Activated CD4-positive, alpha-beta T cell treated with anti-CD3 and anti-CD28 coated beads for 36 hours (primary cell): ENCODE data around the gene MUC5B. TPM values are rescaled to one million over a fixed set of nuclear protein-coding genes. Genes with fewer than 3 reads are reported as not detected.

Experiments
- ATAC-seq: fragments of 200-7000 bp; cut with Tn5 transposase; one replicate; pipeline ENCODE4 v1.10.0; 2021; ENCODE audit warnings: mild to moderate bottlenecking, moderate library complexity
- CTCF ChIA-PET: fragments of 350-600 bp; sonication (Branson Sonifier 250); formaldehyde crosslinking; loops from one replicate; lab custom pipeline; 2021; ENCODE audit warnings: antibody characterized with exemption; lab: Charles Lee
- POLR2A ChIA-PET: fragments of 350-600 bp; sonication (Branson Sonifier 250); formaldehyde crosslinking; loops from one replicate; lab custom pipeline; 2021; ENCODE audit warnings: antibody characterized with exemption, inconsistent platforms; lab: Charles Lee
- DNase-seq: peaks from one replicate; pipeline ENCODE4 v3.0.0-alpha.2; 2020
- H3K27ac Mint-ChIP-seq: one replicate; pipeline ENCODE4 v1.8.0; 2021; ENCODE audit warnings: mixed read lengths
- H3K27me3 Mint-ChIP-seq: one replicate; pipeline ENCODE4 v1.8.0; 2021; ENCODE audit warnings: mixed read lengths
- H3K36me3 Mint-ChIP-seq: one replicate; pipeline ENCODE4 v1.8.0; 2021; ENCODE audit warnings: low read depth, mixed read lengths
- H3K4me1 Mint-ChIP-seq: one replicate; pipeline ENCODE4 v1.8.0; 2021; ENCODE audit warnings: mixed read lengths
- H3K4me3 Mint-ChIP-seq: one replicate; pipeline ENCODE4 v1.8.0; 2021; ENCODE audit warnings: mild to moderate bottlenecking, moderate library complexity, mixed read lengths
- H3K9me3 Mint-ChIP-seq: one replicate; pipeline ENCODE4 v1.8.0; 2021; ENCODE audit warnings: low read depth, mixed read lengths
- intact Hi-C, 2 experiments: fragments of 100-400 bp; cut with DNase I in 1 of 2; cut with micrococcal nuclease in 1 of 2; formaldehyde crosslinking; loops; one replicate each; pipeline versions ENCODE4 v1.14.2 to v1.15.1; 2022 to 2024; cut with DNase I, micrococcal nuclease
- total RNA-seq, 2 experiments: library from RNA; stranded (reverse); gene quantifications; one replicate each; pipeline ENCODE4 v1.2.3, GENCODE V29; 2021

MUC5B gene
- total RNA-seq, 2 experiments from 2014 or later, result not detected

DNA sequence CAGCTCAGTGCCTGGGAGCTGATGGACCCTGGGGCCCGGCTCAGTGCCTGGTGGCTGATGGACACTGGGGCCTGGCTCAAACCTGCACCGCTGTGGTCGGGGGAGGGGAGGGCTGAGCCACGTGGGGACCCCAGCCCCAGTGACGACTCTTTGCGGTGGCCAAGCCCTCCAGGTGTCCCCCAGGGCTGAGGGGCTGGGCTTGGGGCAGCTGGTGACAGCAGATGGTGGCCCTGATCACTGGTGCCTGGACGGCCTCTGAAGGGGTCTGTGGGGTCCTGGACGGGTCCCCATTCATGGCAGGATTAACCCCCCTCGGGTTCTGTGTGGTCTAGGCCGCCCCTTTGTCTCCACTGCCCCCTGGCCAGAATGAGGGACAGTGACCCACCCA is 3.4 kb upstream of the MUC5B start:
- Mint-ChIP-seq H3K36me3 (no peaks in the 10 kb centered on the region), H3K27me3 (peaks cover 3% of the 10 kb centered on the region), H3K9me3 (peaks cover 1% of the 10 kb centered on the region), H3K4me1 (no peaks in the 10 kb centered on the region), H3K27ac (no peak overlapping the region), H3K4me3 (no peak overlapping the region)
- intact Hi-C loops, result no loop called here
- ATAC-seq (no peak), DNase-seq (peak; percentile 2)
- POLR2A ChIA-PET, result no interaction called here
- CTCF ChIA-PET, result no interaction called here

DNA sequence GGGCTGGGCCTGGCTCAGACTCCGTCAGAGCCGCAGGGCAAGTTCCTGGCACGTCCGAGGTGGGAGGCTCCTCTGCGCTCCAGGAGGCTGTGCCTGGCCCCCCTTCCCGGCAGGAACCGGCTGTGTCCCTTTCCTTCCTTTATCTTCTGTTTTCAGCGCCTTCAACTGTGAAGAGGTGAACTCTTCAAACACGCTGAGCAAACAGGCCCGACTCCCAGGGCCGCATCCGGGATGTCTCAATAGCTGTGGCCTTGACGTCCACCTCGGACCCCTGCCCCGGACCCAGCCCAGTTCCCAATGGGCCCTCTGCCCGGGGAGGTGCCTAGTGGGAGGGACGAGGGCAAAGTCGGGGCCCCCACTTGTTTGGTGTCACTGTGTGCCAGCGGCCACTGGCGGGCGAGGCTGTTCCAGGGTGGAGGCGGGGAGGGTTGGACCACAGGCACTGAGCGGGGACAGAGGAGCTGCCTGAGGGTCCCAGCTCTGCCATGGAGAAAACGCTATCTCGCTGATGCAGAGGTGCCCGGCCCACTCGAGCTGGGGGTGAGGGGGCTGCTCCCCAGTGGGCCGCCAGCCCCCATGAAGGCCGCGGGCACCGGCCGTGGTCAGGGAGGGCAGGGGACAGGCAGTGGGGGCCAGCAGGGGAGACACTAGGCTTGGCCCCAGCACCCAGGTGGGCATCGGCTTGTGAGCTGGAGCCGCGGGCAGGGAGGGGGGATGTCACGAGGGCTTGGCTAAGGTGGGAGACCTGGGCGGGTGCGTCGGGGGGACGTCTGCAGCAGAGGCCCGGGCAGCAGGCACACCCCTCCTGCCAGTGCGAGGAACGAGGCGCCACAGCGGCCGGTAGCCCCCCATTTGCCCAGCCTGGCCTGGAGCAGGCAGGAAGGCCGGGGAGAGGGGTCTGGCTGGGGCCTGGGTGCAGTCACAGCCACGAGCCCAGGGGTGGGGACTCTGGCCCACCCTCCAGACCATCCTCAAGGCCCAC is 2.7 kb upstream of the MUC5B start:
- DNase-seq, result peak; percentile 1

DNA sequence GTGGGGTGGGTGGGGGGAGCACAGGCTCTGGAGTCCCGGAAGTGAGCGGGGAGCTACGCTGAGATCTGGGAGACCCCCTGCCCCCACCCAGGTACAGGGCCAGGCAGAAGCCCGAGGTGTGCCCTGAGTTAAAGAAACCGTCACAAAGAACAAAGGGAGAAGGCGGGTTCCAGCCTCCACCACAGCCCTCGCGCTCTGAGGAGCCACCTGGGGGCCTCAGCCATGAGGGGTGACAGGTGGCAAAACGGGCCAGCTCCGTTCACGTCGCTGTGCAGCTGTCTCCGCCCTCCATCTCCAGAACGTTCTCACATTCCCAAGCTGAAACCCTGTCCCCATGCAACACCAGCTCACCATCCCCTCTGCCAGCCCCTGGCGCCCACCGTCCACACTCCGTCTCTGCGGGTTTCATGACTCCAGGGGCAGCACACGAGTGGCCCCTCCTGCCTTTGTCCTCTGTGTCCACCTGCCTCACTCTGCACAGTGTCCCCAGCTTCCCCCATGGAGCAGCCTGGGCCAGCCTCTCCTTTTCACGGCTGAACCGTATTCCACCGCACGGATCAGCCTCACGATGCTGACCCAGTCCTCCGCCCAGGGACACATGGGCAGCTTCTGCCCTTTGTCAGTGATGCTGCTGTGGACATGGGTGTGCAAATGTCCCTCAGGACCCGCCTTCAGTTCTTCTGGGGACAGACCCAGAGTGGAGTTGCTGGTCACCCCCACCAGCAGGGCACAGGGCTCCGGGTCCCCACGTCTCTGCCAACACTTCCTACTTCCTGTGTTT is 1.7 kb upstream of the MUC5B start:
- peaks cover 3% of the 10 kb centered on the region for H3K27me3 Mint-ChIP-seq
- H3K4me1 Mint-ChIP-seq, result no peaks in the 10 kb centered on the region
- intact Hi-C loops, result no loop called here
- H3K36me3 Mint-ChIP-seq, result no peaks in the 10 kb centered on the region
- no peak overlapping the region for H3K27ac Mint-ChIP-seq
- H3K9me3 Mint-ChIP-seq, result no peaks in the 10 kb centered on the region
- DNase-seq, result peak; percentile 2
- POLR2A ChIA-PET, result no interaction called here
- ATAC-seq, result no peak
- no peak overlapping the region for H3K4me3 Mint-ChIP-seq
- CTCF ChIA-PET, result no interaction called here

More for the DNA sequence above, 2.7 kb upstream of the MUC5B start:
- H3K4me1 Mint-ChIP-seq, result no peaks in the 10 kb centered on the region
- intact Hi-C loops, result no loop called here
- H3K36me3 Mint-ChIP-seq, result no peaks in the 10 kb centered on the region
- H3K9me3 Mint-ChIP-seq, result no peaks in the 10 kb centered on the region
- no peak overlapping the region for H3K4me3 Mint-ChIP-seq
- no peak for ATAC-seq
- H3K27ac Mint-ChIP-seq, result no peak overlapping the region
- H3K27me3 Mint-ChIP-seq, result peaks cover 3% of the 10 kb centered on the region
- POLR2A ChIA-PET, result no interaction called here
- CTCF ChIA-PET, result no interaction called here

DNA sequence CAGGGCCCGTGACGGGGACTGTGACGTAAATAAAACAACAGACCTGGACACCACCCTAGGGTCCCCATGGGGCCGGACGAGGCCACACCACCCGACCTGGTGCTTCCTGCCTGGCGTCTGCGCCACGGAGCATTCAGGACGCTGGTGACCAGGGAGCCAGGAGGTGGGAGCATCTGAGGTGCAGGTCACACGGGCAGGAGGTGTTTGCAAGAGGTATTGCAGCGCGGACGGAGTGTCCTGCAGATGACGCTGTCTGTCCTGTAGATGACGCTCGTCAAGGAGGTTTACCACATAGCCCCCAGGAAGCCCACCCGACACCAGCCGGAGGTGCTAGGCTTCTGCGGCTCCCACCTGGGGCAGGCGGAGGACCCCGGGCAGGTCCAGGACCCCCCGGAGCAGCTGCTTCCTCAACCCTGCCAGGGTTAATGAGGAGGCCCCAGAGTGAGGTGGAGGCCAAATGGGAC is 986 bp upstream of the MUC5B start:
- DNase-seq, result peak; percentile 2
- intact Hi-C loops, result no loop called here
- Mint-ChIP-seq H3K9me3 (no peaks in the 10 kb centered on the region), H3K4me1 (no peaks in the 10 kb centered on the region), H3K27me3 (peaks cover 3% of the 10 kb centered on the region), H3K4me3 (no peak overlapping the region), H3K27ac (no peak overlapping the region), H3K36me3 (no peaks in the 10 kb centered on the region)
- ChIA-PET POLR2A (no interaction called here), CTCF (no interaction called here)
- no peak for ATAC-seq

DNA sequence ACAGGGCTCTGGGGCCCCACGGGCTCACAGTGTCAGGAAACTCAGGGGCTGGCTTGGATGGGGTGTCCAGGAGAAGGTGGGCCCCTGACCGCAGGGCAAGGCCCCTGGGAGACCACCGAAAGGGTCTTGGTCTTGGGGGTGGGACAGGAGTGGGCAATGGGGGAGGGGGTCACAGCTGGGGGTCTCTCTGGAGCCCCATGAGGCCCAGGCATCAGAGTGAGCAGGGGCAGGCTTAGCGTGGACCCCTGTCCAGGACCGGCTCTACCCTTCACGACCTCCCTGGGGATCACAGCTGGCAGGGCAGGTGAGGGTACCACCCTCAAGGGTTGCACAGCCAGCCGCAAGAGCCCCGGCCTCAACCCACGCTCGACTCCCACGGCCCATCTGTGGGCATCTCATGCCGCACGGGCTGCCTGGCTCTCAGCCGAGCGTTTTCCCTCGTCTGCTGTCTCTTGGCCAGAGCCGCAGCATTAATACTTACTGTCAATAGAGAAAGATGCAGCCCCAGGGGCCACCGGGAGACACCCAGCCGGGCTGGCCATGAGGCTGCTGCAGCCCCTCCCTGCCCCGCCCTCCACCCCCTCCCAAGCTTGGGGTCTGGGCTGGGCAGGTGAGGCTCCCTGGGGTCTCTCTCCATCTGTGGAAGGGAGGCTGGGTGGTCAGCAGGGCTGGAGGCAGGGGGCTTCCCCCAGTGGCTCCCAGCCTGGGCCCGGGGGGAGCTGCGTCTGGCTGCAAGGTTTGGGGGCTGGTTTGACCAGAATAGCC is 662 bp downstream of the MUC5B start:
- DNase-seq (peak; percentile 3), ATAC-seq (no peak)
- Mint-ChIP-seq H3K36me3 (no peaks in the 10 kb centered on the region), H3K27me3 (no peaks in the 10 kb centered on the region), H3K4me1 (no peaks in the 10 kb centered on the region), H3K27ac (no peak overlapping the region), H3K9me3 (no peaks in the 10 kb centered on the region), H3K4me3 (no peak overlapping the region)
- ChIA-PET POLR2A (no interaction called here), CTCF (no interaction called here)
- intact Hi-C loops, result no loop called here

DNA sequence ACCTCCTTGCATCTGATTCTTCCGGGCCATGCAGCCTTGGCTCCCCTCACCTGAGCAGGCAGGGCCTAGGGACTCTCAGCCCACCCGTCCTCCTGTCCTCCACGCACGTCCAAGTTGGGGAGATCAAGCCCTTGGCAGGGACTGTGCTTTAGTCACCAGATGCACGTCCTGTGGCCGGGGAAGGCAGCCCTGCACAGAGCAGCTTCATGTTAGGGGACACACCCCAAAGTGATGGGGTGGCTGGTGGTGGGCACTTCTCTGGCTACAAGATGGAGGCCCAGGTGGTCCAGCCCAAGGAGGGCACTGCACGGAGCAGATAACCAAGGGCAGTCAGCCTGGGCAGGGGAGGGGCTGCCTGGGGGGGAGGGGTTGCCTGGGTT is 1.2 kb downstream of the MUC5B start:
- Mint-ChIP-seq H3K27ac (no peak overlapping the region), H3K4me3 (no peak overlapping the region), H3K27me3 (no peaks in the 10 kb centered on the region), H3K4me1 (no peaks in the 10 kb centered on the region), H3K9me3 (no peaks in the 10 kb centered on the region), H3K36me3 (no peaks in the 10 kb centered on the region)
- intact Hi-C loops, result no loop called here
- ATAC-seq (no peak), DNase-seq (peak; percentile 3)
- POLR2A ChIA-PET, result no interaction called here
- CTCF ChIA-PET, result interaction anchor here (0.9 kb wide), 1 partner anchor 292 kb away, joined by 3 read pairs; no protein-coding TSS in a partner anchor

DNA sequence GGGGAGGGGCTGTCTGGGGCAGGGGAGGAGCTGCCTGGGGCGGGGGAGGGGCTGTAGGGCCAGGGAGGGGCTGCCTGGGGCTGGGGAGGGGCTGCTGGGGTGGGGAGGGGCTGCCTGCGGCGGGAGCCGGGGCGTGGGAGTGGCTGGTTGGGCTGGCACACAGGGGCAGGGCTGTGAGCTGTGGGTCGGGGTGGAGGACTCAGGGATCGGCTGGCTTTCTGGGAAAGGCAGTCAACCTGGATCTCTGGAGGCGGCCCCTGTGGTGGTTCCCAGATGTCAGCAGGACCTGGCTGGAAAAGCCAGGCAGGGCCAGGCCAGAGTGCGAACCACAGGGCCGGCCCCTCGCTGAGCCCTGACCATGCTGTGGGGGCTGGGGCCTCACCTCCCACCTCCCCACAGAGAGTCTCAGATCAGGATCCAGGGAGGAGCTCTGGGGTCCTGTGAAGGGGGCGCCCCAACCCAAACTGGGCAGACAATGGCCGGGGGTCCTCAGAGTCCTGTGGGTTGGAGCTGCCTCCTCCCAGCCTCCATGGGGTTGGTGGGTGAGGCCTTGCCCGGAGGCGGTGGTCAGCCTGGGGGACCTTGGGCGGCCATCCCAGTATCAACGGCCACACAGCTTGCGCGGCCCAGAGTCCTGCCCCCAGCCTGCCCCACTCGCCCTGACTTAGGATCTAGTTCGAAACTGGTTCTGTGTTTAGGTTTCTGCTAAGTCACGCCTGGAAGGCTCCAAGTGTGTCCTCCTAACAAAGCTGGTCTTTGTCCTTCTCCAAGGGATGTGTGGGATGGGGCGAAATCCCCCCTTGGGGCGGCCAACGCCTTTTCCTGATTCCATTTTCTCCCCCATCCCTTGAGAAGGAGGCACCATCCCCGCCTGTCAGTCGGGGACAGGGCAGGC is 1.9 kb downstream of the MUC5B start:
- H3K27me3 Mint-ChIP-seq, result no peaks in the 10 kb centered on the region
- no peak overlapping the region for H3K27ac Mint-ChIP-seq
- no peaks in the 10 kb centered on the region for H3K36me3 Mint-ChIP-seq
- ChIA-PET CTCF (interaction anchor here (0.5 to 1.1 kb wide), 3 partner anchors 14 to 350 kb away, joined by 3 read pairs; no protein-coding TSS in a partner anchor), POLR2A (no interaction called here)
- no peaks in the 10 kb centered on the region for H3K9me3 Mint-ChIP-seq
- ATAC-seq (no peak), DNase-seq (peak; percentile 4)
- intact Hi-C loops, result no loop called here
- H3K4me3 Mint-ChIP-seq, result no peak overlapping the region
- no peaks in the 10 kb centered on the region for H3K4me1 Mint-ChIP-seq

DNA sequence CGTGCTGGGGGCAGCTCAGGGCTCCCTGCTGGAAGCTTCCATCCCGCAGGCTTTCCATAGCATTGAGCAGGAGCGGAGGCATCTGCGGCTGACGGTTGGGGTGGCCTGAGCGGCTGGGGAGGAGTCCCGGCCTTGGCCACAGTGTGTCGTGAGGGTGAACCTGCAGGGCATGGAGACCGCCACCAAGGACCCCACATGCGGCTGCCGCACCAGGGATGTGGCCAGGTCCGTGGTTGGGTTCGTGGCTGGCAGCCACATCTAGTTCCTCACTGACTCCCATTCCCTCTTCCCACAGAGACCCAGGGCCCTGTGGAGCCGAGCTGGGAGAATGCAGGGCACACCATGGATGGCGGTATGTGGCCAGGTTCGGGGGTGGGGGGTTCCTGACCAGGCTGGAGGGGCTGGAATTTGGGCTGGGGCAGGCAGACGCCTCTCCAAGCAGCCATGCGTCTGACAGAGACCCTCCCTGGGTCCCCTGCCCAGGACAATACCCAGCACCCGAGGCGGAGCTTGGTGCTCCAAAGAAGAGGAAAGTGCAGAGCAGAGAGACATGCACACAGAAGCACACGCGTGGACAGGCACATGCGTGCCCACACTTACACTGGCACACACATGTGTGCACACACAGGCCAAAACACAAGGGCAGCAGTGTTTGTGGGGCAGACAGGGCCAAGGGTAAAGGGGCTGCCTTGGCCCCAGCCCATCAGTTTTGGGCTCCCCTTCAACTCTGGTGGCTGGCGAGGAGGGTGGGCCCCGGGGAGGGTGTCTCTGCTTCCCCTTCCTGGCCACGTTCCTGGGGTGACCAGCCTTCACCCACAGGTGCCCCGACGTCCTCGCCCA is 2.7 kb downstream of the MUC5B start:
- ATAC-seq (no peak), DNase-seq (peak; percentile 3)
- H3K4me3 Mint-ChIP-seq, result no peak overlapping the region
- CTCF ChIA-PET, result interaction anchor here (0.5 to 1.1 kb wide), 2 partner anchors 13 to 349 kb away, joined by 3 read pairs; no protein-coding TSS in a partner anchor
- no peaks in the 10 kb centered on the region for H3K4me1 Mint-ChIP-seq
- no peaks in the 10 kb centered on the region for H3K27me3 Mint-ChIP-seq
- no peaks in the 10 kb centered on the region for H3K9me3 Mint-ChIP-seq
- H3K27ac Mint-ChIP-seq, result no peak overlapping the region
- no peaks in the 10 kb centered on the region for H3K36me3 Mint-ChIP-seq
- intact Hi-C loops, result no loop called here
- POLR2A ChIA-PET, result no interaction called here

DNA sequence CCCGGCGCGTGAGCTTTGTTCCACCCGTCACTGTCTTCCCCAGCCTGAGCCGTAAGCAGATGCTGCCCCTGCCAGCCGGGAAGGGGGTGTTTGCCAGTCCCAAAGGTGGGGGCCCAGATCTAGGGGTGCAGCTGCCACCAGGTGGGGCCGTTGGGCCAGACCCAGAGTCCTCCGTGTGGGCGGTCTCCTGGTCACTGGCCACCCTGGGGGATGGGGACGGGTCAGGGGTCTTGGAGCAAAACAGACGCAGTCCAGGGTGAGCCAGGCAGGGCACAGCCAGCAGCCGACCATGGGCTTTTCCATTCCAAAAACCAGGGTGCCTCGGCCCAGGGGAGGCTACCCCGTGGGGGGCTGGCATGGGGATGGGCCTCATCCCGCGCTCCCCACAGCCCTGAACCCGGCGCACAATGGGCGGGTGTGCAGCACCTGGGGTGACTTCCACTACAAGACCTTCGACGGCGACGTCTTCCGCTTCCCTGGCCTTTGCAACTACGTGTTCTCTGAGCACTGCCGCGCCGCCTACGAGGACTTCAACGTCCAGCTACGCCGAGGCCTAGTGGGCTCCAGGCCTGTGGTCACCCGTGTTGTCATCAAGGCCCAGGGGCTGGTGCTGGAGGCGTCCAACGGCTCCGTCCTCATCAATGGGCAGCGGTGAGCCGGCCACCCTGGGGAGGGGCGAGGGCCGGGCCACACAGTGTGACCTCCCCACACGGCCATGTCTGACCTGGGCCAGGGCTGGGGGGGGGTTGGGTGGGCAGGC is 3.5 kb downstream of the MUC5B start:
- no peaks in the 10 kb centered on the region for H3K27me3 Mint-ChIP-seq

More for the DNA sequence above, 3.5 kb downstream of the MUC5B start:
- CTCF ChIA-PET, result no interaction called here
- Mint-ChIP-seq H3K36me3 (no peaks in the 10 kb centered on the region), H3K4me3 (no peak overlapping the region), H3K27ac (no peak overlapping the region), H3K4me1 (no peaks in the 10 kb centered on the region), H3K9me3 (no peaks in the 10 kb centered on the region)
- intact Hi-C loops, result no loop called here
- POLR2A ChIA-PET, result no interaction called here
- ATAC-seq, result no peak
- peak; percentile 28 for DNase-seq
